C4-2B (cell line): ENCODE data around the gene PAGR1.

Experiments used
- CTCF ChIP-seq: fragments of 450-650 bp; conservative IDR thresholded peaks from 2 replicates; pipeline ENCODE4 v1.5.1; 2017; ENCODE audit warnings: mild to moderate bottlenecking
- ZFX ChIP-seq: fragments of 450-650 bp; IDR thresholded peaks from 2 replicates; pipeline ENCODE4 v1.6.1; 2017

GRCh38 chr16:29815793-29816693 lies at the start of gene PAGR1:
- peak; percentile 97 for TF ChIP-seq CTCF
- 0 out of 2 replicates have a peak, but pooled peaks have one; percentile 35 for TF ChIP-seq ZFX
